H7 (cell line): Measurements from ENCODE around the gene CACNG4. TPM values are rescaled to one million over a fixed set of nuclear protein-coding genes. Genes with fewer than 3 reads are reported as not detected.

Source experiments
- DNase-seq: peaks from one replicate; pipeline ENCODE4 v3.0.0; 2012
- H3K27me3 ChIP-seq: 2 replicates; pipeline ENCODE4 v1.6.0; 2011; ENCODE audit warnings: mild to moderate bottlenecking, low read length; ENCODE audit not compliant: control insufficient read depth, insufficient read depth
- H3K36me3 ChIP-seq: replicated peaks from 2 replicates; pipeline ENCODE4 v1.5.1; 2011; ENCODE audit warnings: low read length; ENCODE audit not compliant: control insufficient read depth, insufficient read depth
- H3K4me3 ChIP-seq: 2 replicates; pipeline ENCODE4 v1.5.1; 2011; ENCODE audit warnings: low read depth, mild to moderate bottlenecking, control low read depth, low read length, moderate library complexity; ENCODE audit not compliant: insufficient read depth
- total RNA-seq: library from RNA; depleted of rRNA; stranded (reverse); fragments of >200 nt; shearing (Covaris generic); gene quantifications from 2 replicates; pipeline ENCODE4 v1.2.3, GENCODE V29; 2014

Gene CACNG4
- total RNA-seq, 1 experiment from 2014 or later: 1.1 TPM

GRCh38 chr17:66938656-66939055 is 25.9 kb upstream of the CACNG4 start:
- Histone ChIP-seq H3K4me3 (no peak overlapping the region), H3K36me3 (no peaks in the 10 kb centered on the region), H3K27me3 (no peaks in the 10 kb centered on the region)
- no peak for DNase-seq

GRCh38 chr17:66939461-66940114 is 24.9 kb upstream of the CACNG4 start:
- no peaks in the 10 kb centered on the region for H3K36me3 ChIP-seq
- H3K4me3 ChIP-seq: no peak overlapping the region
- DNase-seq: no peak
- no peaks in the 10 kb centered on the region for H3K27me3 ChIP-seq

- H3K4me3 ChIP-seq: no peak overlapping the region
- DNase-seq: no peak
- no peaks in the 10 kb centered on the region for H3K36me3 ChIP-seq
- no peaks in the 10 kb centered on the region for H3K27me3 ChIP-seq
Observed at GRCh38 chr17:66941249-66941648, 23.3 kb upstream of the CACNG4 start.

- DNase-seq: no peak
- Histone ChIP-seq H3K36me3 (no peaks in the 10 kb centered on the region), H3K27me3 (no peaks in the 10 kb centered on the region), H3K4me3 (no peak overlapping the region)
Observed at GRCh38 chr17:66941773-66942450, 22.6 kb upstream of the CACNG4 start.

GRCh38 chr17:66942451-66943264 is 21.8 kb upstream of the CACNG4 start:
- Histone ChIP-seq H3K4me3 (no peak overlapping the region), H3K27me3 (no peaks in the 10 kb centered on the region), H3K36me3 (no peaks in the 10 kb centered on the region)
- DNase-seq: no peak

- Histone ChIP-seq H3K27me3 (no peaks in the 10 kb centered on the region), H3K36me3 (no peaks in the 10 kb centered on the region), H3K4me3 (no peak overlapping the region)
- DNase-seq: no peak
Observed at GRCh38 chr17:66943484-66943883, 21.0 kb upstream of the CACNG4 start.

GRCh38 chr17:66944351-66945146 is 20.0 kb upstream of the CACNG4 start:
- no peak for DNase-seq
- no peaks in the 10 kb centered on the region for H3K27me3 ChIP-seq
- no peak overlapping the region for H3K4me3 ChIP-seq
- no peaks in the 10 kb centered on the region for H3K36me3 ChIP-seq

GRCh38 chr17:66945147-66945835 is 19.2 kb upstream of the CACNG4 start:
- Histone ChIP-seq H3K4me3 (no peak overlapping the region), H3K36me3 (no peaks in the 10 kb centered on the region)
- DNase-seq: no peak

GRCh38 chr17:66946251-66946650 is 18.3 kb upstream of the CACNG4 start:
- DNase-seq: no peak
- H3K36me3 ChIP-seq: no peaks in the 10 kb centered on the region; the same call in 1 of the 2 replicates
- H3K27me3 ChIP-seq: no peaks in the 10 kb centered on the region
- no peak overlapping the region for H3K4me3 ChIP-seq

More at GRCh38 chr17:66945147-66945835, 19.2 kb upstream of the CACNG4 start:
- no peaks in the 10 kb centered on the region for H3K27me3 ChIP-seq

- H3K27me3 ChIP-seq: no peaks in the 10 kb centered on the region
- DNase-seq: no peak
- no peaks in the 10 kb centered on the region; the same call in 1 of the 2 replicates for H3K36me3 ChIP-seq
- no peak overlapping the region for H3K4me3 ChIP-seq
Observed at GRCh38 chr17:66947311-66947710, 17.2 kb upstream of the CACNG4 start.

- H3K27me3 ChIP-seq: no peaks in the 10 kb centered on the region
- no peak for DNase-seq
- H3K4me3 ChIP-seq: no peak overlapping the region
- H3K36me3 ChIP-seq: no peaks in the 10 kb centered on the region; the same call in 1 of the 2 replicates
Observed at GRCh38 chr17:66948061-66948750, 16.3 kb upstream of the CACNG4 start.

- Histone ChIP-seq H3K27me3 (no peaks in the 10 kb centered on the region), H3K4me3 (no peak overlapping the region), H3K36me3 (no peaks in the 10 kb centered on the region; the same call in 1 of the 2 replicates)
- DNase-seq: no peak
Observed at GRCh38 chr17:66949501-66949900, 15.0 kb upstream of the CACNG4 start.

- Histone ChIP-seq H3K36me3 (no peaks in the 10 kb centered on the region; the same call in 1 of the 2 replicates), H3K4me3 (no peak overlapping the region), H3K27me3 (no peaks in the 10 kb centered on the region)
- DNase-seq: no peak
Observed at GRCh38 chr17:66950325-66950724, 14.2 kb upstream of the CACNG4 start.
